Pancreas (tissue), 10 donors: Measurements from ENCODE around the gene COL4A3. TPM values are rescaled to one million over a fixed set of nuclear protein-coding genes. Genes with fewer than 3 reads are reported as not detected.

Experiments used
- ATAC-seq, 4 donors: fragments of 200-7000 bp; cut with Tn5 transposase; one replicate each; pipeline versions ENCODE4 v1.8.0 to v1.9.1; 2020; ENCODE audit warnings: mild to moderate bottlenecking in 4 of 4, moderate library complexity in 4 of 4
- DNase-seq, 6 donors: peaks; one replicate each; pipeline ENCODE4 v3.0.0-alpha.2; 2020
- FAIRE-seq: peaks from 2 replicates; lab custom pipeline; 2012; peaks lifted over from hg19 to GRCh38; lab: Jason Lieb, UNC
- H3K27ac ChIP-seq, 4 donors: fragments of 200-600 bp; sonication (generic); 1 replicate in 3 of 4; 2 replicates in 1 of 4; pipeline versions ENCODE4 v1.5.0 to v1.8.0; 2020
- H3K27me3 ChIP-seq, 4 donors: fragments of 200-600 bp; one replicate each; pipeline ENCODE4 v1.8.0; 2021
- H3K36me3 ChIP-seq, 3 donors: fragments of 200-600 bp; sonication (generic) in 1 of 3; one replicate each; pipeline versions ENCODE4 v1.5.0 to v1.8.0; 2020 to 2021
- H3K4me1 ChIP-seq, 3 donors: fragments of 200-600 bp; one replicate each; pipeline ENCODE4 v1.8.0; 2021
- H3K4me3 ChIP-seq, 4 donors: fragments of 200-600 bp; sonication (generic) in 2 of 4; one replicate each; pipeline versions ENCODE4 v1.5.0 to v1.8.0; 2020 to 2021
- H3K9me3 ChIP-seq, 4 donors: fragments of 200-600 bp; one replicate each; pipeline ENCODE4 v1.8.0; 2021
- CTCF ChIP-seq, 4 donors: fragments of 200-600 bp; sonication (generic) in 3 of 4; IDR thresholded peaks; one replicate each; pipeline versions ENCODE4 v1.5.0 to v1.8.0; 2021; ENCODE audit warnings: antibody characterized with exemption in 4 of 4
- WGBS, 2 donors: extraction: QIAGEN DNeasy Blood & Tissue Kit; methylation state at CpG; one replicate each; pipeline ENCODE4 v1.1.7; 2013; 5-methylcytosine and 5-hydroxymethylcytosine counted together
- intact Hi-C, 3 donors: fragments of 100-400 bp; cut with DNase I; formaldehyde crosslinking; loops; one replicate each; pipeline versions ENCODE4 v1.11.1 to v1.14.2; 2022
- polyA plus RNA-seq, 2 donors: library from polyadenylated mRNA; stranded (reverse); fragments of 200-250 nt; gene quantifications; one replicate each; pipeline ENCODE4 v1.2.3, GENCODE V29; 2013
- total RNA-seq, 6 donors: library from RNA; stranded (reverse); fragmentation: NEBNext Ultra II Directional in 4 of 6; extraction: Animal tissue kit (Norgen Biotek cat#: 25700) in 4 of 6; gene quantifications; one replicate each; pipeline versions ENCODE4 v1.2.1 to v1.2.4, GENCODE V29; 2021 to 2023
- donor health status: healthy with polysubstance abuse.
- donor health status: DM: no; HTN: no; CAD: no; lungs with moderate emphysema.
- donor health status: DM: no; HTN: no; CAD: no.
- donor health status: control.
- donor health status: control.
- donor health status: Bipolar disorder and iron deficiency.
- donor health status: DM: yes; HTN: yes; CAD: no.
- donor health status: DM: no; HTN: no; CAD: no.
- donor health status: DM: no; HTN: no; CAD: no.
- donor health status: DM: yes; HTN: yes; CAD: no.

The COL4A3 gene
- total and polyA plus RNA-seq, 8 donors, result 0.38 to 4.9 (median 3.2) TPM

DNA sequence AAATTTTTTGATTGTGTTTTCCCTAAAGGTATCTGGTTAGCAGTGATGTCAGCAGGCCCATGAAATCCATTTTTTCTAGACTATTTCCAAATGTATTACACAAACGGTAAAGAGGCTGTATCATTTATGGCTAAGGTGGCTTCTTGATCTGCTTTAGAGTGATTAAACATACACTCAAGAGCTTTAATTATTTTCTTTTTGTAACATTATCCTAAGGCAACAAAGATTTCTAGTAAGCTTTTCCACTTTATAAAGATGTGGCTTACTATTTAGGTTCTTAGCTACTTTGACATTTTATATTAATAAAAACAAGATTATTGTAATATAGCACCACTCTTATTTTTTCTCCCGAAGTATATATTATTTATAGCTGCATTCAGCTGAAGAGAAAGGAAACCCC lies 177.1 kb downstream of the COL4A3 start:
- no peaks in the 10 kb centered on the region for H3K9me3 ChIP-seq
- ATAC-seq (no peak), FAIRE-seq (no peak), DNase-seq (no peak)
- no peak for TF ChIP-seq CTCF (IDR thresholded peaks at IDR 0.05)
- intact Hi-C loops, result no loop called here
- H3K27me3 ChIP-seq, result no peaks in the 10 kb centered on the region
- WGBS, 2 donors, result 88 to 92% methylated on average over 2 of the region's 2 CpGs
- H3K36me3 ChIP-seq, result no peaks in the 10 kb centered on the region
- no peak overlapping the region for H3K27ac ChIP-seq
- H3K4me3 ChIP-seq, result no peak overlapping the region
- H3K4me1 ChIP-seq, result peaks cover 0 to 5% (median 0%) of the 10 kb centered on the region in 3 donors

GRCh38 chr2:227344231-227344630 lies 179.8 kb downstream of the COL4A3 start:
- intact Hi-C loops, result no loop called here
- Histone ChIP-seq H3K36me3 (no peaks in the 10 kb centered on the region), H3K4me3 (no peak overlapping the region), H3K4me1 (peaks cover under 1 to 2% (median under 1%) of the 10 kb centered on the region in 3 donors), H3K9me3 (no peaks in the 10 kb centered on the region), H3K27ac (no peak overlapping the region), H3K27me3 (no peaks in the 10 kb centered on the region)
- FAIRE-seq (no peak), ATAC-seq (no peak), DNase-seq (no peak)
- no peak for TF ChIP-seq CTCF (IDR thresholded peaks at IDR 0.05)
- WGBS, 2 donors, result 74 to 77% methylated on average over 2 of the region's 2 CpGs

DNA sequence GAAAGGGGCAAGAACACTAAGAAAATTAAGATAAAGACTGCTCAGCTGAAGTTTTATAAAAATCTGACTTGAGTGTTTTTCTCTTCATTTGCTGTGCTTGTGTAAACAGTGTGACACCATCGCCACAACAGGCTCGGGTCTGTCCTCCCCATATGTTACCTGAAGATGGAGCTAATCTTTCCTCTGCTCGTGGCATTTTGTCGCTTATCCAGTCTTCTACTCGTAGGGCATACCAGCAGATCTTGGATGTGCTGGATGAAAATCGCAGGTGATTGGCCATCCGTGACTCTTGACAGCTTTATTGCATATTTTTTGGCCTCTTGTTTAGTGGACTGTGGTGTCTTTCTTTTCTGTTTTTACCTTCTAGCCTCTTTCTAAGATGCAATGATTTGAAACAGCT lies 182.7 kb downstream of the COL4A3 start:
- Histone ChIP-seq H3K4me1 (peaks cover 13 to 16% (median 15%) of the 10 kb centered on the region in 3 donors), H3K4me3 (no peak overlapping the region), H3K9me3 (no peaks in the 10 kb centered on the region), H3K27me3 (no peaks in the 10 kb centered on the region), H3K27ac (no peak overlapping the region), H3K36me3 (no peaks in the 10 kb centered on the region)
- TF ChIP-seq CTCF (IDR thresholded peaks at IDR 0.05), result no peak
- DNase-seq, result no peak
- FAIRE-seq, result no peak
- intact Hi-C loops, result no loop called here
- no peak for ATAC-seq
- 82 to 89% methylated on average over 7 of the region's 7 CpGs for WGBS, 2 donors

DNA sequence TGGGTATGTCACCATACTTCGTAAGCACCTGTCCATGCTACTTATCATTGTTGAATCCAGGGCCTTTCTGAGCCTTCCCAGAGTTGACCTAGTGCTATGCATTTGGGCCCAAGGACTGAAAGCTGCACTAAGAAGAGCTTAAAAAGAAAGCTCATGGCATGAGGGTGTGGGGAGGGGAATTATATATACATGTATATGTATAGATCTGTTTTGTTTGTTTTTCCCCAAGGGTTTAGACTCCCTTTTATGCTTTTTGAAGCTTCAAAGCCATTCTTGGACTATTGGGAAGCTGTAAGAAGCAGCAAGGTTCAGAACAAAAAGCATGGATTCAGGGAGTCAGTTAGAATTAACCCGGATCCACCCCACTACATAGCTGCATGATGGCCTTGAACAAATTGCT lies 183.9 kb downstream of the COL4A3 start:
- H3K9me3 ChIP-seq, result no peaks in the 10 kb centered on the region
- TF ChIP-seq CTCF (IDR thresholded peaks at IDR 0.05), result no peak
- no peak for FAIRE-seq
- peaks cover 13 to 16% (median 15%) of the 10 kb centered on the region in 3 donors for H3K4me1 ChIP-seq
- WGBS, 2 donors, result 93 to 95% methylated on average over 2 of the region's 2 CpGs
- no peaks in the 10 kb centered on the region for H3K36me3 ChIP-seq
- H3K27ac ChIP-seq, result no peak overlapping the region
- H3K27me3 ChIP-seq, result no peaks in the 10 kb centered on the region
- intact Hi-C loops, result no loop called here
- no peak for DNase-seq
- no peak overlapping the region for H3K4me3 ChIP-seq
- no peak for ATAC-seq

GRCh38 chr2:227349989-227350612 lies 185.7 kb downstream of the COL4A3 start:
- ATAC-seq (peak in 3 of 4 donors; percentile 23 to 68 (median 58)), FAIRE-seq (no peak), DNase-seq (no peak)
- no peaks in the 10 kb centered on the region for H3K27me3 ChIP-seq
- no peak overlapping the region for H3K27ac ChIP-seq
- peaks cover 13 to 16% (median 15%) of the 10 kb centered on the region in 3 donors for H3K4me1 ChIP-seq
- 46 to 51% methylated on average over 7 of the region's 7 CpGs for WGBS, 2 donors
- H3K9me3 ChIP-seq, result no peaks in the 10 kb centered on the region
- intact Hi-C loops, result no loop called here
- H3K4me3 ChIP-seq, result no peak overlapping the region
- TF ChIP-seq CTCF (IDR thresholded peaks at IDR 0.05), result no peak
- H3K36me3 ChIP-seq, result no peaks in the 10 kb centered on the region
